Uterus (tissue), 4 donors: ENCODE results near the gene FIBCD1. TPM values are rescaled to one million over a fixed set of nuclear protein-coding genes. Genes with fewer than 3 reads are reported as not detected.

Source experiments
- DNase-seq, 2 donors: peaks; one replicate each; pipeline ENCODE4 v3.0.0-alpha.2; 2019 to 2020
- H3K27ac ChIP-seq, 2 donors: fragments of 200-600 bp; sonication (generic); 1 replicate in 1 of 2; 2 replicates in 1 of 2; pipeline ENCODE4 v1.5.1; 2016 to 2018
- H3K27me3 ChIP-seq, 2 donors: fragments of 200-600 bp; sonication (generic); one replicate each; pipeline ENCODE4 v1.5.1; 2018 to 2019; ENCODE audit warnings: control low read depth in 1 of 2
- H3K36me3 ChIP-seq, 2 donors: fragments of 200-600 bp; sonication (generic); one replicate each; pipeline ENCODE4 v1.5.1; 2019; ENCODE audit warnings: control low read depth in 1 of 2
- H3K4me1 ChIP-seq, 2 donors: fragments of 200-600 bp; sonication (generic); one replicate each; pipeline ENCODE4 v1.5.1; 2018 to 2019; ENCODE audit warnings: control low read depth in 1 of 2
- H3K4me3 ChIP-seq, 2 donors: fragments of 200-600 bp; sonication (generic); 1 replicate in 1 of 2; 2 replicates in 1 of 2; pipeline ENCODE4 v1.5.1; 2018 to 2019; ENCODE audit warnings: mild to moderate bottlenecking in 1 of 2
- H3K9me3 ChIP-seq, 2 donors: fragments of 200-600 bp; sonication (generic); one replicate each; pipeline ENCODE4 v1.5.1; 2019; ENCODE audit warnings: control low read depth in 1 of 2
- CTCF ChIP-seq, 4 experiments: fragments of 200-600 bp in 2 of 4; fragments of 450-650 bp in 2 of 4; sonication (generic) in 2 of 4; IDR thresholded peaks; one replicate each; pipeline ENCODE4 v1.5.1; 2016 to 2019; ENCODE audit warnings: antibody characterized with exemption in 4 of 4, mild to moderate bottlenecking in 2 of 4, moderate library complexity in 1 of 4
- POLR2A ChIP-seq, 2 donors: fragments of 450-650 bp; IDR thresholded peaks; one replicate each; pipeline ENCODE4 v1.6.1; 2016; ENCODE audit warnings: antibody characterized with exemption in 2 of 2, mild to moderate bottlenecking in 1 of 2, moderate library complexity in 1 of 2
- intact Hi-C: fragments of 100-400 bp; cut with DNase I; formaldehyde crosslinking; loops from one replicate; pipeline ENCODE4 v1.15.1; 2023; ENCODE audit warnings: low total_unique reads
- total RNA-seq, 4 donors: library from RNA; depleted of rRNA in 3 of 4; stranded (reverse); fragments of >200 nt in 3 of 4; gene quantifications; one replicate each; pipeline versions ENCODE4 v1.1.0 to v1.2.4, GENCODE V29; 2014 to 2023
- donor health status: DM: yes; HTN: yes; CAD: no.

Gene FIBCD1
- total RNA-seq, 4 donors from 2014 or later: 0.29 TPM; not detected in 3

- no peaks in the 10 kb centered on the region for H3K9me3 ChIP-seq
- intact Hi-C loops: loop anchor here (5.0 kb wide), 1 partner anchor 88 kb away; no protein-coding TSS in a partner anchor
- peak; percentile 83 to 87 for DNase-seq
- peak overlapping the region; percentile 76 to 80 for H3K27ac ChIP-seq
- H3K27me3 ChIP-seq: no peaks in the 10 kb centered on the region
- H3K4me1 ChIP-seq: peaks cover 14 to 23% of the 10 kb centered on the region in 2 donors
- no peak overlapping the region for H3K4me3 ChIP-seq
- no peaks in the 10 kb centered on the region for H3K36me3 ChIP-seq
- TF ChIP-seq CTCF (IDR thresholded peaks at IDR 0.05) (peak; percentile 34 to 71 (median 50)), POLR2A (IDR thresholded peaks at IDR 0.05) (no peak)
Measured at GRCh38 chr9:130860458-130861316, 78.4 kb downstream of the FIBCD1 start.

- Histone ChIP-seq H3K9me3 (no peaks in the 10 kb centered on the region), H3K4me3 (no peak overlapping the region), H3K36me3 (no peaks in the 10 kb centered on the region), H3K4me1 (peaks cover 14 to 23% of the 10 kb centered on the region in 2 donors), H3K27me3 (no peaks in the 10 kb centered on the region), H3K27ac (peak overlapping the region; percentile 79)
- TF ChIP-seq CTCF (IDR thresholded peaks at IDR 0.05) (no peak), POLR2A (IDR thresholded peaks at IDR 0.05) (no peak)
- peak in 1 of 2 donors; percentile 41 for DNase-seq
- intact Hi-C loops: no loop called here
Measured at GRCh38 chr9:130858739-130859705, 80.0 kb downstream of the FIBCD1 start.

- no peaks in the 10 kb centered on the region for H3K9me3 ChIP-seq
- H3K4me3 ChIP-seq: no peak overlapping the region
- H3K36me3 ChIP-seq: no peaks in the 10 kb centered on the region
- H3K27me3 ChIP-seq: no peaks in the 10 kb centered on the region
- peak; percentile 65 to 76 for DNase-seq
- H3K4me1 ChIP-seq: peaks cover 11 to 23% of the 10 kb centered on the region in 2 donors
- peak overlapping the region; percentile 79 for H3K27ac ChIP-seq
- intact Hi-C loops: no loop called here
- TF ChIP-seq CTCF (IDR thresholded peaks at IDR 0.05): no peak
- TF ChIP-seq POLR2A (IDR thresholded peaks at IDR 0.05): no peak
Measured at GRCh38 chr9:130857864-130858738, 80.9 kb downstream of the FIBCD1 start.

GRCh38 chr9:130856474-130856873 lies 82.6 kb downstream of the FIBCD1 start:
- TF ChIP-seq POLR2A (IDR thresholded peaks at IDR 0.05): no peak
- no peak for TF ChIP-seq CTCF (IDR thresholded peaks at IDR 0.05)
- Histone ChIP-seq H3K9me3 (no peaks in the 10 kb centered on the region), H3K36me3 (no peaks in the 10 kb centered on the region), H3K27ac (no peak overlapping the region), H3K4me3 (no peak overlapping the region), H3K27me3 (no peaks in the 10 kb centered on the region), H3K4me1 (peaks cover 1 to 15% of the 10 kb centered on the region in 2 donors)
- no peak for DNase-seq
- intact Hi-C loops: no loop called here
